HepG2 (cell line): ENCODE measurements around the gene IGF2BP1. TPM values are rescaled to one million over a fixed set of nuclear protein-coding genes. Genes with fewer than 3 reads are reported as not detected.

ENCODE experiments used
- AKNA ChIP-seq: sonication (generic); formaldehyde crosslinking; IDR thresholded peaks from 2 replicates; pipeline ENCODE4 v1.4.0; 2020; ENCODE audit warnings: missing genetic modification reagents, borderline replicate concordance
- ATM ChIP-seq: fragments of 450-650 bp; IDR thresholded peaks from 2 replicates; pipeline ENCODE4 v1.7.1; 2017; ENCODE audit warnings: mild to moderate bottlenecking, borderline replicate concordance
- CSRNP1 ChIP-seq: sonication (generic); formaldehyde crosslinking; IDR thresholded peaks from 2 replicates; pipeline ENCODE4 v1.8.1; 2023; ENCODE audit warnings: mild to moderate bottlenecking, missing genetic modification reagents
- KDM4B ChIP-seq: sonication (generic); formaldehyde crosslinking; IDR thresholded peaks from 2 replicates; pipeline ENCODE4 v1.4.0; 2020; ENCODE audit warnings: missing genetic modification reagents
- MXI1 ChIP-seq: IDR thresholded peaks from 3 replicates; pipeline ENCODE4 v1.6.1; 2012; ENCODE audit warnings: low read depth, low read length, inconsistent platforms, borderline replicate concordance
- NBN ChIP-seq: fragments of 450-650 bp; conservative IDR thresholded peaks from 2 replicates; pipeline ENCODE4 v1.6.1; 2017
- PHF21A ChIP-seq: sonication (generic); formaldehyde crosslinking; IDR thresholded peaks from 2 replicates; pipeline ENCODE4 v1.5.0; 2020; ENCODE audit warnings: mild to moderate bottlenecking, missing genetic modification reagents
- PLRG1 ChIP-seq: fragments of 450-650 bp; conservative IDR thresholded peaks from 2 replicates; pipeline ENCODE4 v1.6.1; 2016
- SALL1 ChIP-seq: sonication (generic); formaldehyde crosslinking; IDR thresholded peaks from 2 replicates; pipeline ENCODE4 v1.8.0; 2022; ENCODE audit warnings: mild to moderate bottlenecking, missing genetic modification reagents
- SCMH1 ChIP-seq: sonication (generic); formaldehyde crosslinking; IDR thresholded peaks from 2 replicates; pipeline ENCODE4 v1.9.0; 2021; ENCODE audit warnings: missing genetic modification reagents, mild to moderate bottlenecking, borderline replicate concordance
- SRY ChIP-seq: sonication (generic); formaldehyde crosslinking; IDR thresholded peaks from 2 replicates; pipeline ENCODE4 v1.8.0; 2022; ENCODE audit warnings: mild to moderate bottlenecking, missing genetic modification reagents
- TBX2 ChIP-seq: sonication (generic); formaldehyde crosslinking; IDR thresholded peaks from 2 replicates; pipeline ENCODE4 v1.5.0; 2020; ENCODE audit warnings: missing genetic modification reagents, mild to moderate bottlenecking, borderline replicate concordance
- THAP11 ChIP-seq: IDR thresholded peaks from 2 replicates; pipeline ENCODE4 v1.6.1; 2016; ENCODE audit warnings: missing biosample characterization, missing genetic modification reagents
- TSC22D2 ChIP-seq: sonication (generic); formaldehyde crosslinking; IDR thresholded peaks from 2 replicates; pipeline ENCODE4 v1.5.1; 2020; ENCODE audit warnings: missing genetic modification reagents, mild to moderate bottlenecking, borderline replicate concordance
- ZC3H4 ChIP-seq: sonication (generic); formaldehyde crosslinking; IDR thresholded peaks from 2 replicates; pipeline ENCODE4 v1.4.0; 2020; ENCODE audit warnings: missing genetic modification reagents, borderline replicate concordance
- ZMYM2 ChIP-seq: sonication (generic); formaldehyde crosslinking; IDR thresholded peaks from 2 replicates; pipeline ENCODE4 v1.8.0; 2022; ENCODE audit warnings: mild to moderate bottlenecking, missing genetic modification reagents
- ZNF12 ChIP-seq: sonication (generic); formaldehyde crosslinking; IDR thresholded peaks from 2 replicates; pipeline ENCODE4 v1.5.0; 2020; ENCODE audit warnings: missing genetic modification reagents
- ZNF256 ChIP-seq: sonication (generic); formaldehyde crosslinking; conservative IDR thresholded peaks from 2 replicates; pipeline ENCODE4 v1.4.0; 2020; ENCODE audit warnings: missing genetic modification reagents
- ZNF3 ChIP-seq: IDR thresholded peaks from 2 replicates; pipeline ENCODE4 v1.7.0; 2017; ENCODE audit warnings: inconsistent platforms
- ZNF589 ChIP-seq: sonication (generic); formaldehyde crosslinking; conservative IDR thresholded peaks from 2 replicates; pipeline ENCODE4 v1.8.0; 2022; ENCODE audit warnings: mild to moderate bottlenecking, moderate library complexity, missing genetic modification reagents
- ZNF639 ChIP-seq: conservative IDR thresholded peaks from 2 replicates; pipeline ENCODE4 v1.6.1; 2018; ENCODE audit warnings: missing genetic modification reagents
- ZSCAN29 ChIP-seq: sonication (generic); formaldehyde crosslinking; conservative IDR thresholded peaks from 2 replicates; pipeline ENCODE4 v1.4.0; 2020; ENCODE audit warnings: mild to moderate bottlenecking, missing genetic modification reagents
- polyA plus RNA-seq, 8 experiments: library from polyadenylated mRNA; depleted of rRNA in 3 of 8; stranded (reverse) in 7 of 8; unstranded in 1 of 8; fragments of >200 nt; fragmentation: Illumina TruSeq in 4 of 8; extraction: Trizol in 4 of 8; gene quantifications; 2 replicates each; pipeline versions ENCODE4 v1.2.1 to v1.2.3, GENCODE V29; 2011 to 2016; ENCODE audit warnings: low read depth in 4 of 8, missing spikeins in 1 of 8, mixed read lengths in 1 of 8; ENCODE audit not compliant: insufficient read depth in 1 of 8
- total RNA-seq, 5 experiments: library from RNA; depleted of rRNA; stranded (reverse); fragments of >200 nt; fragmentation: Illumina TruSeq; extraction: Trizol; gene quantifications; 2 replicates each; pipeline ENCODE4 v1.2.3, GENCODE V29; 2016; ENCODE audit warnings: low read depth in 1 of 5

Gene IGF2BP1
- total and polyA plus RNA-seq, 2 of the 13 experiments (the other 11 are each of a cell fraction or from before 2014, with no cell fraction given): 29.7 to 75.1 TPM

GRCh38 chr17:48970865-48971687 is 26.1 kb upstream of the IGF2BP1 start (continued):
- no peak for TF ChIP-seq SRY (CRISPR knock-in tag)
- no peak for TF ChIP-seq ZSCAN29 (CRISPR knock-in tag)
- peak; percentile 89 for TF ChIP-seq ZMYM2
- peak; percentile 53; the same call in 1 of the 2 replicates for TF ChIP-seq ZNF3 (CRISPR knock-in tag)
- no peak; the same call in 1 of the 2 replicates for TF ChIP-seq CSRNP1
- peak; percentile 93 for TF ChIP-seq ZNF589 (CRISPR knock-in tag)
- peak; percentile 61; the same call in 1 of the 2 replicates for TF ChIP-seq TBX2 (CRISPR knock-in tag)
- no peak for TF ChIP-seq SCMH1 (CRISPR knock-in tag)
- TF ChIP-seq ZC3H4 (CRISPR knock-in tag): no peak
- TF ChIP-seq KDM4B: no peak
- TF ChIP-seq THAP11 (CRISPR knock-in tag): peak; percentile 59; the same call in 1 of the 2 replicates
- TF ChIP-seq SALL1: peak; percentile 96
- no peak for TF ChIP-seq ZNF256
- TF ChIP-seq NBN: no peak
- peak; percentile 24; the same call in 1 of the 3 replicates for TF ChIP-seq MXI1
- no peak for TF ChIP-seq AKNA (CRISPR knock-in tag)
- TF ChIP-seq ATM: no peak
- TF ChIP-seq PHF21A (CRISPR knock-in tag): peak; percentile 99
- TF ChIP-seq ZNF12 (CRISPR knock-in tag): no peak
- TF ChIP-seq PLRG1: no peak
- no peak for TF ChIP-seq ZNF639 (CRISPR knock-in tag)
- no peak; the same call in 1 of the 2 replicates for TF ChIP-seq TSC22D2
